Endodermal cell (in vitro differentiated cells): ENCODE results near the gene KRTAP24-1. TPM values are rescaled to one million over a fixed set of nuclear protein-coding genes. Genes with fewer than 3 reads are reported as not detected.

Experiments used
- DNase-seq: peaks from one replicate; pipeline ENCODE4 v3.0.0-alpha.2; 2017
- H3K27ac ChIP-seq: 2 replicates; pipeline ENCODE4 v1.5.1; 2013; ENCODE audit warnings: mild to moderate bottlenecking, low read depth, low read length, moderate library complexity
- H3K27me3 ChIP-seq: 2 replicates; pipeline ENCODE4 v1.6.1; 2013; ENCODE audit warnings: mild to moderate bottlenecking, low read length, moderate library complexity; ENCODE audit not compliant: insufficient read depth, control insufficient read depth, poor library complexity, severe bottlenecking
- H3K36me3 ChIP-seq: 2 replicates; pipeline ENCODE4 v1.7.0; 2013; ENCODE audit warnings: mild to moderate bottlenecking, low read length, moderate library complexity; ENCODE audit not compliant: control insufficient read depth, insufficient read depth
- H3K4me1 ChIP-seq: one replicate; pipeline ENCODE4 v1.7.0; 2013; ENCODE audit warnings: low read length; ENCODE audit not compliant: control insufficient read depth, insufficient read depth
- H3K4me3 ChIP-seq: 2 replicates; pipeline ENCODE4 v1.5.1; 2013; ENCODE audit warnings: mild to moderate bottlenecking, low read length, moderate library complexity
- H3K9ac ChIP-seq: 2 replicates; pipeline ENCODE4 v1.6.1; 2013; ENCODE audit warnings: mild to moderate bottlenecking, low read length, moderate library complexity; ENCODE audit not compliant: poor library complexity, severe bottlenecking; ENCODE audit errors: extremely low read depth
- H3K9me3 ChIP-seq: 2 replicates; pipeline ENCODE4 v1.6.1; 2013; ENCODE audit warnings: mild to moderate bottlenecking, low read length, moderate library complexity; ENCODE audit not compliant: control insufficient read depth
- H3K27ac Mint-ChIP-seq: 2 replicates; pipeline ENCODE4 v1.8.0; 2020; ENCODE audit warnings: mixed read lengths
- H3K27me3 Mint-ChIP-seq: 2 replicates; pipeline ENCODE4 v1.8.0; 2021; ENCODE audit warnings: mild to moderate bottlenecking, mixed read lengths; ENCODE audit not compliant: insufficient read depth
- H3K36me3 Mint-ChIP-seq: 2 replicates; pipeline ENCODE4 v1.8.0; 2020; ENCODE audit warnings: low read depth, mixed read lengths
- H3K4me1 Mint-ChIP-seq: 2 replicates; pipeline ENCODE4 v1.8.0; 2020; ENCODE audit warnings: mixed read lengths
- H3K4me3 Mint-ChIP-seq: 2 replicates; pipeline ENCODE4 v1.8.0; 2020; ENCODE audit warnings: mild to moderate bottlenecking, moderate library complexity, mixed read lengths
- H3K9me3 Mint-ChIP-seq: 2 replicates; pipeline ENCODE4 v1.8.0; 2020; ENCODE audit warnings: mild to moderate bottlenecking, mixed read lengths
- CTCF ChIP-seq: fragments of 200-600 bp; sonication (generic); conservative IDR thresholded peaks from 2 replicates; pipeline ENCODE4 v1.5.0; 2021; ENCODE audit warnings: antibody characterized with exemption, mild to moderate bottlenecking
- WGBS, 2 experiments: methylation state at CpG; one replicate each; pipeline versions ENCODE4 v1.1.5 to v1.1.7; 2013; ENCODE audit warnings: missing lambda C conversion rate in 2 of 2, mixed read lengths in 1 of 2; ENCODE audit not compliant: insufficient coverage in 1 of 2, insufficient read length in 1 of 2; 5-methylcytosine and 5-hydroxymethylcytosine counted together
- long read RNA-seq, 4 experiments: library from polyadenylated mRNA in 2 of 4; library from RNA in 1 of 4; library from capped mRNA in 1 of 4; stranded (forward) in 3 of 4; unstranded in 1 of 4; transcript quantifications; one replicate each; pipeline ENCODE4 v2.0.0, GENCODE V29; 2020 to 2021; ENCODE audit warnings: inconsistent platforms in 1 of 4
- polyA plus RNA-seq, 2 experiments: library from polyadenylated mRNA; stranded (reverse); fragments of 50-300 nt; gene quantifications; one replicate each; pipeline ENCODE4 v1.2.3, GENCODE V29; 2013
- total RNA-seq, 2 donors: library from RNA; stranded (reverse); fragmentation: NEBNext Ultra II Directional in 1 of 2; extraction: Animal tissue kit (Norgen Biotek cat#: 25700) in 1 of 2; gene quantifications; 2 replicates in 1 of 2; 3 replicates in 1 of 2; pipeline ENCODE4 v1.2.1, GENCODE V29; 2021

Gene KRTAP24-1, protein sequence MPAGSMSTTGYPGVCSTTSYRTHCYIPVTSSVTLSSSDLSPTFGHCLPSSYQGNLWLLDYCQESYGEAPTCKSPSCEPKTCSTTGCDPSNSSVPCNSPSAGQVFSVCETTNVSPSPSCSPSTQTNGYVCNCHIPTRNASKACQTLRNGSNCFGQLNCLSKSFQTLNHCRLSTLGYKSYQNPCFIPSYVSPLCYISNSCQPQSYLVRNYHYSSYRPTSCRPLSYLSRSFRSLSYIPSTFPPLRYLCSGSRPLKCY
- total RNA-seq: not detected
- polyA plus RNA-seq (2013, experiment 1 of 2): not detected
- polyA plus RNA-seq (2013, experiment 2 of 2): not detected
- long read RNA-seq, experiment 1: 0 reads
- long read RNA-seq, experiment 2: 0 reads
- long read RNA-seq, experiment 3: 0 reads
- long read RNA-seq, experiment 4: 0 reads

GRCh38 chr21:30282850-30283249 is at the start of gene KRTAP24-1:
Gene KRTAP24-1, minus strand, starts transcription at chr21:30282950. Its CDS starts 18 bp downstream, at chr21:30282932.
- Mint-ChIP-seq H3K27ac (no peak within 1 kb of the TSS), H3K4me1 (peaks cover 6% of the 10 kb centered on the region), H3K27me3 (no peaks in the 10 kb centered on the region), H3K9me3 (no peaks in the 10 kb centered on the region), H3K4me3 (no peak within 1 kb of the TSS), H3K36me3 (no peaks in the 10 kb centered on the region)
- TF ChIP-seq CTCF: no peak
- Histone ChIP-seq H3K27ac (no peak within 1 kb of the TSS), H3K27me3 (no peaks in the 10 kb centered on the region), H3K9ac (no peak within 1 kb of the TSS), H3K4me1 (peaks cover 7% of the 10 kb centered on the region), H3K9me3 (peaks cover 4% of the 10 kb centered on the region), H3K36me3 (no peaks in the 10 kb centered on the region), H3K4me3 (no peak within 1 kb of the TSS)
- DNase-seq: no peak
- WGBS, 2 experiments: 90 to 96% methylated on average over 2 to 3 of the region's 3 CpGs

DNA sequence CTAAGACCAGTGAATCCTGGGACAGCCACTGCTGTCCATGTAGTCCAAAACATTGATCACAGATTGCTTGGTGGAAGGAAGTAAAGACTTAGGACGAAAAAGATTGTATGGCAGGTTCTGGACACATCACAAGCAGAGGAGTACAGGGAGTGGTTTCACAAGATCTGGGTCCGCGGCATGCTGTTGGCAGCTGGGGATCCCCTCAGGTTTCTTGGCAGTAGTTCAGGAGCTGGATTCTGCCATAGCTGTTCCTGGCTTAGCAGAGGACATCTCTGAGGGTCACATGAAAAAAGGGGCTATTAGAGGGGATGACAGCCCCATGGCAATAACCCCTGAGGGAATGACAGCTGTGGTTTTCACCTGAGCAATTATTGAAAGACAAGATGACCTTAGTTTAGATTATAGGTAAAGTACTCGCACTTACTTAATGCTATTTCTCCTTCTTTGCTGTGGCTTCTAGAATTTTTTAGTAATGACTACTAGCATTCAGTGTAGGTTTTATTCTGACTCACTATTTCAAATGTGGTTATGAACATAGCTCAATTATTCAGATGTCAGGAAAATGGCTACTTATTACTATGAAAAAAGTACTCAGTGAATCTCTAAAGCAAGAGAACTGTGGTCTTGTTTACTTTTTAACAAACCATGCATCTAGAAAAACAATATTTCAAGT is 46.6 kb upstream of the KRTAP24-1 start:
- no peak for DNase-seq
- Mint-ChIP-seq H3K4me1 (no peaks in the 10 kb centered on the region), H3K9me3 (peaks cover 11% of the 10 kb centered on the region), H3K27me3 (no peaks in the 10 kb centered on the region), H3K27ac (no peak overlapping the region), H3K4me3 (no peak overlapping the region), H3K36me3 (no peaks in the 10 kb centered on the region)
- no peak for TF ChIP-seq CTCF
- no peaks in the 10 kb centered on the region for H3K36me3 ChIP-seq
- H3K27me3 ChIP-seq: no peaks in the 10 kb centered on the region
- H3K27ac ChIP-seq: no peak overlapping the region
- peaks cover 13% of the 10 kb centered on the region for H3K9me3 ChIP-seq
- H3K9ac ChIP-seq: no peak overlapping the region
- H3K4me1 ChIP-seq: no peaks in the 10 kb centered on the region
- WGBS, 2 experiments: 94 to 100% methylated on average over 1 to 4 of the region's 4 CpGs
- H3K4me3 ChIP-seq: no peak overlapping the region

DNA sequence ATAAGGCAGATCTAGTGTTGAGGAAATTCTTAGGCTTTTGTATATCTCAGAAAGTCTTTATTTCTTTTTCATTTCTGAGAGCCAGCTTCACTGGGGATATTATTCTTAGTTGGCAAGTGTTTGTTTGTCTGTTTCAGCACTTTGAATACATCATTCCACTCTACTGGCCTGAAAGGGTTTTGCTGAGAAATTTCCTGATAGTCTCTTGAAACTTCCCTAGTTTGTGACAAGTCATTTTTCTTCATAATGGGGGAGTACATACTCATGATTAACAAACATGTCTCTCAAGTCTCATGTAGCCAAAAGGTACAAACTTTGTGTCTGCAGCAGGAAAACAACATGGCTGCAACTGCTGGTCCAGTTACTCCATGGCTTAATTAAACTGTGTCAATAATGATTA is 43.6 kb upstream of the KRTAP24-1 start:
- H3K4me1 Mint-ChIP-seq: no peaks in the 10 kb centered on the region
- no peak overlapping the region for H3K4me3 ChIP-seq
- no peaks in the 10 kb centered on the region for H3K36me3 ChIP-seq
- H3K4me1 ChIP-seq: no peaks in the 10 kb centered on the region
- no peak overlapping the region for H3K27ac ChIP-seq
- no peak overlapping the region for H3K27ac Mint-ChIP-seq
- no peak overlapping the region for H3K9ac ChIP-seq
- H3K4me3 Mint-ChIP-seq: no peak overlapping the region
- no peak for DNase-seq
- H3K9me3 Mint-ChIP-seq: peaks cover 11% of the 10 kb centered on the region
- no peak for TF ChIP-seq CTCF
- H3K9me3 ChIP-seq: peaks cover 13% of the 10 kb centered on the region
- no peaks in the 10 kb centered on the region for H3K27me3 Mint-ChIP-seq
- no peaks in the 10 kb centered on the region for H3K27me3 ChIP-seq
- no peaks in the 10 kb centered on the region for H3K36me3 Mint-ChIP-seq
